HG03460 (cell line): ENCODE measurements around the gene SORL1-AS1.

Experiments
- ATAC-seq: cut with Tn5 transposase; IDR thresholded peaks from one replicate; pipeline ENCODE4 v1.9.1; 2021; ENCODE audit not compliant: unreplicated experiment

Gene SORL1-AS1

GRCh38 chr11:121406291-121406690 lies 46.5 kb downstream of the SORL1-AS1 start:
- ATAC-seq, result no peak

GRCh38 chr11:121405646-121406045 lies 47.1 kb downstream of the SORL1-AS1 start:
- ATAC-seq, result no peak

GRCh38 chr11:121394785-121395184 lies 58.0 kb downstream of the SORL1-AS1 start:
- no peak for ATAC-seq

DNA sequence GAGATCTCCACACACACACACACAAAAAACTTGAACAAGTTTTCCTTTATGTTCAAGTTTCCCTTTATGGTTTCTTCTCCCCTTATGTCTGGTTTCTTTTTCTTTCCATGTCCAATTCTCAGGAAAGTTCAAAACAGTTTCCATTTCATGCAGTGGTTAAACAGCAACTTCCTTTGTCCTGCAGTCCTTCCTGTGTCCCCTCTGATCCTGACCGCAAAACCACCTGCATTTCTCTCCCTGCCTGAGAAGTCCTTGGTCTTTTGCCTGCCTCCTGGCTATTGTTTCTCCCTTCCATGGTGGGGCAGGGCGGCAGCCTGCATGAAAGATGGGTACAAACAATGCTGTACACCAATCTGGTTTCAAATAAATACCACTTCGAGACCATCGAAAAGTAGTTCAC lies 58.9 kb downstream of the SORL1-AS1 start:
- ATAC-seq, result no peak

DNA sequence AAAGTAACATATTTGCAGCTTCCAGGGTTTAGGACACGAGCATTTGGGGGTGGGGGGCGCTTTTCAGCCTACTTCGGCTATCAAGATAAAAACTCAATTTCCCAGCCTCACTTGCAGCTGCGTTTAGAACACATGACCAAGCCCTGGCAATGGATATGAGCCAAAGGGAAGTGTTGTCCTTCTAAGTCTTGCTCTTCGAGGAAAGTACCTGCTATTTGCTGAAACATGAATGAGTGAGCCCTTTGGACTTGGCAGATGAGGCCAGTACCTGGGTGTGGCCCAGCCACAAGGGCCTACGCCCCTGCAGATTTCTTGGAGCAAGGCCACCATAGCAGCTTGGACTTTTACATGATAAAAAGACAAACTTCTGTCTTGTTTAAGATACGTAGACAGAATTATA lies 60.9 kb downstream of the SORL1-AS1 start:
- ATAC-seq, result no peak

GRCh38 chr11:121389651-121390050 lies 63.1 kb downstream of the SORL1-AS1 start:
- no peak for ATAC-seq
